Brain pericyte (primary cell): ENCODE results near the gene GSE1.

Experiments used
- DNase-seq: peaks from one replicate; pipeline ENCODE4 v3.0.0-alpha.2; 2012; ENCODE audit warnings: low read depth, low spot score

The GSE1 gene

DNA sequence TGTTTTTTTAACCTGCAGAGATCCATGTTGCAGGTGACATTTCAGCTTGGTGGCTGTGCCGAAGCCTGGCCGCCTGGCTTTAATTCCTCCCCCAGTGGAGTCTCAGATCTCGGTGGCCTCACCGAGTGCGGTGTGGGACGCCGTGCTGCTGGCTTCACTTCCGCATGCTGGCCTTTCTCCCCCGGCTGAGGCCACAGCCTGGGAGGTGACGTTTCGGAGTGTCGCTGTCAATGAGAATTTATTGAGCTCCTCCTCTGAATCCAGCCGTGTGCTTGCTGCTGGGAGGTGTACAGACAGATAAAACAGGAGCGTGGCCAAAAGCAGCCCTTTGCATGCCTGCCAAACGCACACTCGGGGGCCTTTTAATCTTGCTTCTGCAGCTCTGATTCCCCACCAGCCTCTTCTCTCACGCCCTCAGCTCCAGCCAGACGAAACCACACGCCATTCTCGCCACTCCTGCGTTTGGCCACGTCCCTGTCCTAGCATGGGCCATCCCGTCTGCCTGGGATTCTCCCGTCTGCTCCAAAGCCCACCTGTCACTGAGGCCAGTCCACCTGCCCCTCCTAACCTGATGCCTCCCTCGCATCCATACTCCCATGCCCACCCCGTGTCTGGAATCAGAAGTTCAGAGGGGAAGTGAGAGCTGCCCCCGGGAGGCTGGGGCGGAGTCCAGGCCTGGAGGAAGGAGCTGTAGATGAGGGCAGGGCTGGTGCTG lies 3.6 kb downstream of the GSE1 start:
- DNase-seq = no peak

DNA sequence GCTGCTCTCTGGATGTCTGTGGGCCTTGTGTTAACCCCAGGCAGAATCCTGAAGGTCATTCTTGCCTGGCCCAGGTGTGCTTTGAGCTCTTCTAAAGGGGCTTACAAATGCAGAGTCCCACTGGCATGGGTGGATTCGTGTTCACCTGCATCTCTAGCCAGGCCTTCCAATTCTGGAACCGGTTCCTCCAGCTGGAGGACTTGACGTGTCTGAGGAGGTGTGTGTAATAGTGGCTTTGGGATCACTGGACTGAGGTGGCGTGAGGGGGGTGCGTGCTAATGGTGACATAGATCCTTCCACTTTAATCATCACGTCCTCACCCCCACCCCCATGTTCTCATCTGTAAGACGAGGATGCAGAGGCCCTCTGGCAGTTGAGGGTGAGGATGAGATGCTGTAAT lies 4.8 kb downstream of the GSE1 start:
- DNase-seq = no peak

DNA sequence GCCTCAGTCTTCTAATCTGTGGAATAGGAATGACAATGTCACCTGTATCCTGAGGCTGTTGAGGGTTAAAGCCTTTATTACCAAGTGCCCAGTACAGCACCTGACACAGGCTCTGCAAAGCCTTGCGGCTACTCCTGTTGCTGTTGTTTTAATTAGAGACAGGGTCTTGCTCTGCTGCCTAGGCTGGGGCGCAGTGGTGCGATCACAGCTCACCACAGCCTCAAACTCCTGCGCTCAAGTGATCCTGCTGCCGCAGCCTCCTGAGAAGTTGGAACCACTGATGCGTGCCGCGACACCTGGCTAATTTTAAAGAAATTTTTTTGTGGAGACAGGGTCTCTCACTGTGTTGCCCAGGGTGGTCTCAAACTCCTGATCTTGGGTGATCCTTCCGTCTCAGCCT lies 5.4 kb downstream of the GSE1 start:
- no peak for DNase-seq

DNA sequence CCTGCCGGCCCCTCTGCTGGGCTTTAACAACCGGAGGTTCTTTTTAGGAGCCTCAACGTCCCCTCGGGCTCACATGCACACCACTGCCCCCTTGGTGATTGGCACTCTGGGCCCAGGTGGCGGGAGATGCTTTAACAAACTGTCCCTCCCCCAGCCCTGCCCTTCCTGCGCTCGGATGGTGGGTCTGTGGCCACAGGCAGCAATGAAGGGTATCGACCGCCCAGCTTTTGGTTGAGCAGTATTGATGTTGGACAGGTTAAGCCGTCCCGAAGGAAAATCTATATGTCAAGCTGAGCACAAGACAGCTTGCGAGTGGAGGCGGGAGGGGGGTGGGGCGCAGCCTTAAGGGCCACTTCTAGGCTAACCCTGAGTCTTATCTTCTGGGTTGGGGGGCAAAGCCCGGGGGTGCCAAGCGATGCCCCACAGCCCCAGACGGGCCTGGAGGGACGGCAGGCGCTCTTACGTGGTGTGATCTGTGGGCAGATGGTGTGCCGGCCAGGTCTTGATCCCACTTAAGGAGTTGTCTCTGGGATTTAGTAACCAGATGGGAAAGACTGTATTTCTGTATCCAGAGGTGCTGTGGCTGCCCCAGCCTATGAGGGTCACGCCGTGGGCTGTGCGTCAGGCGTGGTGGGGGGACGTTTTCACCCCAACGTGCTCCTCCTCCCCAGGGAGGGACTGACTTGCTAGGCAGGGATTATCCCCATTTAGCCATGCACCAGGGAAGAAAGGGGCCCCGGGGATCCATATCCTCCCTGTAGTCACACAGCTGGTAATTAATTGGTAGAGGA lies 6.2 kb downstream of the GSE1 start:
- no peak for DNase-seq

DNA sequence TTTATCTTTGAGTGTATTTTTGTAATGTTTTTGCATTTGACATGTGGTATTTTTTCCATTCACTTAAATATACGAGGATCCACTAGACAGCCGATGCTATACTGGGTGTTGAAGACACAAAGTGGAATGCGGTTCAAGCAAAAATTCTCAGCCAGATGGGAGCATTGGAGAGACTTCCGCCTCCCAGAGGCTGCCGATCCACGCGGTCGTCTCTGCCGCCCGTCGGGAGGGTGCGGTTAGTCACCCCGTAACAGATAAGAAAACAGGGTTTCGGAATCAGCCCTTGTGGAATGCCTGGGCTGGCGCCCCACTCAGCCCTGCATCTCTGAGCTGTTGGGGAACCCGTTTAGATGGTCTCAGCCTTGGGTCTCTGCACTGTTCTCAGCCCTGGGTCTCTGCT lies 7.3 kb downstream of the GSE1 start:
- no peak for DNase-seq

DNA sequence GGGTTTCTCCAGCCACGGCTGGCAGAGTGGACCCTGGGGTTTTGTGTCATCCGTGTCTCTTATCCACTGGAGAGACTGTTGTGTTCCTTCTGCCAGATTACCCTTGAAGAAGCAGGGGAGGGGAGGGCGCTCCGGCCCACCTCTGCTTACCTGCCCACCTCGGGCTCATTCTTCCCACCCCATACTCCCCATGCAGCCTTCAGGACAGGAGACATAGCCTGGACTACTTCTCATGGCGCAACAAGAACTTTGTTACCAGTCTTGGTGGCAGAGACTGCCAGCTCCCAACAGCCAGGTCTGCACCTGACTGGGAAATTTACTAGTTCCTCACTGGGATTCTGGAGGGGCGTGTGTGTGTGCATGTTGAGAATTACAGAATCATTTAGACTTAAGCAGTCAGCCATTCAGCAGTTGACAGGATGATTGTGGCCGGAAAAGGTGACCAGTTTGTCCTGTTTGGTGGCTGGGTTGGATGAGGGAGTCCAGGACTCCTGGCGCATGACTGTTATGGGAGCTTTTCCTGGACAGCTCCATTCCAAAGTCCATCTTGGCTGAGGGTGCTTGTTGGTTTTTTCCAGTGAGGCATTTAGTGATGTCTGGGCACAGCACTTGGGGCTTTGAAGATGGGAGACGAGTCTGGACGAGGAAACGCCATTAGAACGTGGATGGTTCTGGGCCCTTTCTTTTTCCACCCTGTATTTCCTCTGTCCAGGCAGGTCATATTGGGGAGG lies 8.7 kb downstream of the GSE1 start:
- no peak for DNase-seq

DNA sequence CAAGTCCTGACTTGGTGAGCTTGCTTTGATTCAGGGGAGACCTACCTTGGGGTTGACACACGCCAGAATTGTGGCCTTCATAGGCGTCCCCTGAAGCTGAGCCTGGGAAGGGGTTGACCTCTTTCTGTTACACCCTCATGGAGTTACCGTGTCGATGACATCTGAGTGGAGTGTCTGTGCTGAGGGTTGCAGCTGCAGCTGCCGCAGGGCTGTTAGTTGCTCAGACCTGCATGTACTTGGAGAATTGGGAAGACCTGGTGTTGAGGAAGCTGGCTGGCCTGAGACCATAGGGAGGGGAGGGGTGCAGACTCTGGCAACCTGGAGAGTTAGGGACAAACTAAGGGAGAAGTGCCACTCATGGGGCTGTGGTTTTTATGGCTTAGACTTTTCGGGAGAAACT lies 9.6 kb downstream of the GSE1 start:
- no peak for DNase-seq

DNA sequence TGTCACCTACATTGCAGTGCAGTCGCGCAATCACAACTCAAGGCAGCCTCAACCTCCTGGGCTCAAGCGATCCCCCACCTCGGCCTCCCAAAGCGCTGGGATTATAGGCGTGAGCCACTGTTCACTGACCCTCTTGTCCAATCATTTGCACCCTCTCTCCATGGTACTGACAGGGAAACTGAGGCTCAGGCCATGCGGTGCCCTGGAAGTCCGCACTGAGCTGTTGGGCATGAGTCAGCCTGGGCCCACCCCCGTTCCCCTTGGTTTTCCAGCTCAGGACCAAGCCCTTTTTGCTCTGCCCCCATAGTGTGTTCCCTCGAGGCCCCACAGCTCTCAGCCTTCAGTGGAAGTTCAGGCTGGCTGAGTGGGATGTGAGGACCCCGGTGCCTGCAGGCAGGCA lies 10.1 kb downstream of the GSE1 start:
- no peak for DNase-seq

DNA sequence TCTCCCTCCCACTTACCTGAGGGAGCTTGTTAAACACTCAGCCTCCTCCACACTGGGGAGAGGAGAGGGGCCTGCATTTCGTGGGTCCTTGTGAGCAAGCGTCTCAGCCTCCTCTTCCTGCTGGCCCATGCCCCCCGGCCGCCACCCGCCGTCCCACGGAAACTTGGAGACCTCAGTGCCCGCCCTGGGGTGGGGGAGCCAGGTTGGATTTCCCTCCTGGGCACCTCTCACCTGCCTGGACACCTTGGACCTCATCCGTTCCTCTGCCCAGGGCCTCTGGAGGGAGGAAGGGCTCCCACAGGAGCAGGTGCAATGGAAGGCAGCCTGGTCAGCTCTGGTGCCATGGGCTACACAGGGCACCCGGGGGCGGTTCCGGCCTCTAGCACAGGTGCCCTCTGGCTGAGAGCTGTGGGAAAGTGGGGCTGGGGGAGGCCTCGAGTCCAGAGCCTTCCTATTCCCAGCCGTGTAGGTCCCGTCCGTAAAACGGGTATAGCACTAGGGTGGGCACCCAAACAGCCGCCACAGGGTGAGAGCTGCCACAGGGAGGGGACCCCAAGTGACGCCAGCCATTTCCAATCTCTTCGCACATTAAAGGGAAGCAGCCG lies 11.0 kb downstream of the GSE1 start:
- no peak for DNase-seq

DNA sequence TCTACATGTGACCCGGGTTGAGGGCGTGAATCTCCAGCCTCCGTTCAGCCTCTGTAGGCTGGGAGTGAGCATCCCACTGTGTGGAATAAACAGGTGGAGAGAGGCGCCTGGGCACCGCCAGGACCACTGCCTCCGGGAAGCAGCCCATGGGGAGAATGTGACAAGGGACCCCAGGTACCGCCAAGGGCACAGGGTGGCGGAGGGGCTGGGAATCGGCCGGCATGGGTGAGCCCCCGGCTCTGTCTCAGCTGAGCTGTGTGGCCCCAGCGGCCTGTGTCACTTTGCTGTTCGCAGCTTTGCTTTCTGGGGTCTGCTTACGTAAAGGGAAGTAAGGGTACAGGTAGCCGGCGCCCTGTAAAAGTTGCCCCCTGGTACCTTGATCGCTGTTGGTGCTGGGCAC lies 11.5 kb downstream of the GSE1 start:
- no peak for DNase-seq

DNA sequence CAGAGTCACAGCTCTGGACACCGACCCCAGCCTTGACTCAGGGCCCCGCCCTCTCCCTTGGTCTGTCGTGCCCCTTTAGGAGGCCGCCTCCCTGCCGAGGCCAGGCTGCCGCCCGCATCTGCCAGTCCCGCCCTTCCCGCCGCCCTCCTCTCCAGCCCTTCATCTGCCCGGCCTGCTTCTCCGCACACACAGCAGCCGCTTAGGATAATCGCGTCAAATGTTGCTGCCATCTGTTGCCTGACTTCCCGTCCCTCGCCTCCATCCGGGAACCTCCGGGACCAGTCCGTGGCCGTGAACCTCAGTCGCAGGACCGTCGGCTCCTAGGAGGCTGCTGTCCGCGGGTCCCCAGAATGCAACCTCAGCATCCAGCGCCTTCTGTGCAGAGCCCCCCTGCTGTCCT lies 11.9 kb downstream of the GSE1 start:
- no peak for DNase-seq

DNA sequence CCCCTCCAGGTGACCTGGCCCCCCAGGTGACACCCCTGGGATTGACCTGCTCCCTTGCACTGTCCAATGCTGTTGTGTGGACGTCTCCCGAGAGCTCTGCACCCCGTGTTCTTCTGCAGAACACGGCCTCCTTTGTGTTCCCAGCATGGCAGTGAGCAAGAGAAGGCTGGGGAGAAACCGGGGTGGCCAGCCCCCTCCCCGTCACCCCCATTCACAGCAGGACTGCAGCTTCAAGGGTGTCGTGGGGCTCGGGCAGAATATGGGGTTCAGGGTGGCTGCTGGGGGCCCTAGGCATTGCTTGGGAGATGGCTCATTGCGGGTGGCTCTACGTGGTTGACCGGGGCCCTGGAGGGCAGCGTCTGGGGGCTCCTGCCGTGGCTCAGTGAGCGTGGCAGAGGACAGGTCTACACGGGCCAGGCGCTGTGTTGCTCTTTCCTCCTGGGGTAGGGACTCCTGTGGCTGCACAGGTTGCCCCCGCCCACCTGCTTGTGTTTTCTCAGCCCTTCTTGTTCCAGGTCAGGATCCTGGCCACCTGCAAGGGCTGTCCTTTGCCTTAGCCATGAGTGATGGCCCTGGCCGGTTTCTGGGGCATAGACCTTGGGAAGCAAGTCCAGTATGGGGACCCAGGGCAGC lies 12.5 kb downstream of the GSE1 start:
- DNase-seq = no peak

DNA sequence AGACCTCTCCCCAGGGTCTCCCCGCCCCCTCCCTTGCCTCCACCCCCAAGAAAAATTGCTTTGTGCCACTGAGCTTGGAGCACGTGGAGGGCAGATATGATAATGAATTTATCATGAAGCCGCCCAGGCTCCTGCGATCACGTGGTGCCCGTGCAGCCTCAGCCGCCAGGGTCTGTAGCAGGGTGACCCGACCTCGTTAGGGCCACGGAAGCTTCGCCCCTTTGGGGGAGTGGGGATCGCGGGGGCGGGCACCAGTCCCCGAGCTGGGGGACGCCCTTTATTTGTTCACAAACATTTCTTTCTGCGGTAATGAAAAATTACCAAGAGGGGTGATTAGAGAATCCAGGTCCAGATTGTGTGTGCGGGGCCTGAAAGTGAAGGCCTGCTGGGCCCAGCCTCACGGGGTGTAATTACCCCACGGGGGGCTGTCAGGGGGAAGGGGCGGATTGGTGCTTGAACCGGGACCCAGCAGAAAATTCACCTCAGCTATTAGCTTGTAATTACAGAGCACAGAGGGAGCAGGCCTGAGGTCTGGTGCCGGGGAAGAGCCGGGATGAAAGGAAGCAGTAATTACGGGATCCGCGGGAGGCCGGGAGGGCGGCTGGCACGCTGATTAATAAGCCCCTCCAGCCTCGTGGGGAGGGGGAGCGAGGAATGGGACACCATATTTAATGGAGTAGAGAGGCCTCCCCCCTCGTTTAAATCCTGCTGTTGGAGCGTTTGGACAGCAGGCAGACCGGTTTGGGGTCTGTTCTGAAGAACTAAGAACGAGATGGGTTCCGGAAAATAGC lies 13.3 kb downstream of the GSE1 start:
- no peak for DNase-seq

DNA sequence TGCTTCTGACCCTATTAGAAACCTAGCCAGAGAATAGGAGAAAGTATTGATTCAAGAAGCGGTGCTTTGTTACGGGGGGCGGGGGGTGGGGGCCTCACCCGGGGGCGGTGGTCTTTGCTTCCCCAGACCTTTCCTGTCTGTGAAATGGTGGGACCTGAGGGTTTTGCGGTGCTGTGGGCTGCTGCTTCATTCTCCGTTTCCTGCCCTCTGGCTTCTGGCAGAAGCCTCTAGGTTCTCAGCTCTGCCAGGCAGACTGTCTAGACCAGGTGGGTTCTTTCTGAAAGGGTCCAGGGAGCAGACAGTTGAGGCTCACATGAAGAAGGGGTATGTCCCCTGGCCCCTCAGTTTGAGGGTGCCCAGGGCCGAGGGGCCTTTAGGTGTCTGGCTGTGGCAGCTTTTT lies 14.0 kb downstream of the GSE1 start:
- no peak for DNase-seq

DNA sequence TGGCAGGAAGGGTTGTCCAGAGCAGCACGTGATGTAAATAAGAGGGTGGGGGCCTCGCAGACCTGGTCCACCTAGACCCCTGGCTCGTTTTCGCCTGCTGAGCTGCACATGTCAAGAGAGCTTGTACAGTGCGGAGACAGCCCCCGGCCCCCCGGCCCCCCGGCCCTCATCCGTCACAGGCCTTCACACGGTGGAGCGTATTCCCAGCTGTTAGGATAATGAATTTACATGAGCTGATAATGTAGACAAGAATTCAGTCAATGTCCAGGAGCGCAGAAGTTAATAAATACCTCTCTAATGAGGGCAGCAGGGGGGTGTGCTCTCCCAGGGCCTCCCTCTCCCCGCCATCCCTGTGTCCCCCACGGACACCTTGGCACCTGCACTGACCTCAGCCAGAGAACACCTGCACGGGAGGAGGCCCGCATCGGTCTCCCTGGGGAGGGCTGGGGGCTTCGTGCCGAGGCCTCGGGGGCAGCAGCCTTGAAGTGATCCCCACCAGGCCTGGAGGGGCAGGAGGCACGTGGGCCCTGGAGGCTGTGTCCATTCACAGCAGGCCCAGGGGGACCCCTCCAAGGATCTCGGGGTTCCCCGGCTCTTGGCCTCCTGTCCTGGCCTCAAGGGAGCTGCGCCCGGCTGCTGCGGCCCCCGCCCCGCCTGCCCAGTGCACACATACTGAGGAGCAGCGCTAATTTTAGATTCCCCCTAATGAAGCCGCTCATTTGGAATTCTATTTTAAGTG lies 14.6 kb downstream of the GSE1 start:
- DNase-seq = no peak

DNA sequence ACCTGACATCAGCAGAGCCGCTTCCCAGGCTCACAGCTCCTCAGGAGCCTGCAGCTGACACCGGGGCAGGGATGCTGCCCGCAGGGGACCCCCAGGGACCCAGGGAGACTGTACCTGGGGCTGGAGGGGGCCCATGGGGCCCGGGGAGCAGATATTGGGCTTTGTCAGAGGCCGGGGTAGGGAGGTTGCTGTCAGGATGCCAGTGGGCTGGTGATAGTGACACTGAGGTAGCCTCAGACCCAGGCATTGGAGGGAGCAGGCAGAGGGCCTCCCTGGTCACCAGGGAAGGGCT lies 15.1 kb downstream of the GSE1 start:
- DNase-seq = no peak

DNA sequence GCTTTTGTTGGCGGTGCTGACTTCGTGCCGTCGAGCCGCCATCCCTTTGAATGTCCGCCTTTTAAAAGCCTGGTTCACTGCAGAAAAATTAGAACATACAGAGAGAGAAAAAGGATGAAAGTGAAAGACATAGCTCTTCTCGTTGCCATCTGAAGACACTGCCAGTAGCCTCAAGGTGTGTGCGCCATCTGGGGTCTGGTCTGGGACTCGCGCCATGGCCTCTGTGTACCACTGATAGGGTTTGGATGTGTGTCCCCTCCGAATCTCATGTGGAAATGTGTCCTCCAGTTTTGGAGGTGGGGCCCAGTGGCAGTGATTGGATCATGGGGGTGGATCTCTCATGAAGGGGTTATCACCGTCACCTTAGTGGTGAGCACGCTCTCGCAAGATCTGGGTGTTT lies 15.5 kb downstream of the GSE1 start:
- no peak for DNase-seq

DNA sequence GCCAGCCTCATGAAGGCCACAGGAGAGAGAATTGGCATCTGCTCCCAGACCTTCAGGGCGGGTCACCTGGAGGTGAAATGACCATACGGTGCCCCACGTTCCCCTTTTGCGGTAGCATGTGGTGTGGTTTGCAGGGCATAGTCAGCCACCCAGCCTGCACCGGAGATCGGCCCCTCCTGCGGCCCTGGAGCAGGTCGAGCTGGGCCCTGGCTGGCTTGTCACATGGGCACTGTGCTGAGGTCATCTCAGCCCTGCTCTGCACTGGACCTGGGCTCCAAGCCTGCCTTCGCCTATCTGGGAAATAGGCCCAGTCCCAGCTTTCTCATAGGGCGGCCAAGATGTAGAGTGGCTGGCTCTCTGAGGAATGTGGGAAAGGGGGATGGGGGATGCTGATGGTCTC lies 16.2 kb downstream of the GSE1 start:
- DNase-seq = no peak

DNA sequence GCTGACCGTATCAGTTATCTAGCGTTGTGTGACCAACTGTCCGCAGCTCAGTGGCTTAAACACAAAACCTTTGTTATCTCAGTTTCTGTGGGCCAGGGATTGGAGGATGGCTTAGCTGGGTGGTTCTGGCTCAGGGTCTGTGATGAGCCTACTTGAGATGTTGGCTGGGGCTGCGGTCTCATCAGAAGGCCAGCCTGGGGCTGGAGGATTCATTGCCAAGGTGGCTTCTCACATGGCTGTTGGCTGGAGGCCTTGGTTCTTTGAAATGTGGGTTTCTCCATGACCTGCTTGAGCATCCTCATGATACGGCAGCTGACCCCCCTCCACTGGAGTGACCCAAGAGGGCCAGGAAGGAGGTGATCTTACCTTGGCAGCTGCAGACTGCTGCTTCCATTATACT lies 16.7 kb downstream of the GSE1 start:
- DNase-seq = no peak

DNA sequence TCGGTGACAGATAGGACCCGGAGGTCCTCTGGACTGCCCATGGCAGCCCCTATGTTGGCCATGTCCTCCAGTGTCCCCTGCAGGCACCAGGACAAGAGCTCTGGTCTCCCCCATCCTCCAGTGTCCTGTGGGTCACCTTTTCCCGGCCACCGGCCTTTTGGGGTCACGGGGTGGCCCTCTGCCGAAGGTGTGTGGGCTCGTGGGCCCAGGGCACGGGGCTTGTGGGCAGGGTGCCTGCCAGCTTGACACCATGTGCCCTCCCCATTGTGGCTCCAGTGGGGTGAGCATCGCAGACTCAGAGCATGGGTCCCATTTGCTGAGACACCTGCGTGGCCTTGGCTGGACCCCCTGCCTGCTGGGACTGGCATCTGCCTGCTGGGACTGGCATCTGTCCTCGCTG lies 18.1 kb downstream of the GSE1 start:
- no peak for DNase-seq
